K562 (cell line): Measurements from ENCODE around the gene ENTREP3. TPM values are rescaled to one million over a fixed set of nuclear protein-coding genes. Genes with fewer than 3 reads are reported as not detected.

Experiments
- ATAC-seq: fragments of 200-7000 bp; cut with Tn5 transposase; 3 replicates; pipeline ENCODE4 v1.9.1; 2020; ENCODE audit warnings: moderate library complexity
- BruUV-seq: library from RNA; stranded (reverse); fragments of 400-500 nt; replicated peaks from 2 replicates; lab custom pipeline; 2021; lab: Mats Ljungman, UMichigan
- CTCF ChIA-PET: fragments of 300-600 bp; formaldehyde crosslinking; extraction: SDS; loops from one replicate; lab custom pipeline; 2021; ENCODE audit warnings: low intra/inter-chr PET ratio; lab: Yijun Ruan, JAX
- POLR2A ChIA-PET: fragments of 300-600, 350-650 bp; sonication (Branson Sonifier 250); formaldehyde crosslinking; extraction: SDS; loops from one replicate; lab custom pipeline; 2021; ENCODE audit warnings: antibody characterized with exemption, inconsistent platforms; lab: Yijun Ruan, JAX
- DNase-seq, 4 experiments: peaks; one replicate each; pipeline versions ENCODE4 v3.0.0 to v3.0.0-alpha.2; 2011 to 2018; ENCODE audit warnings: low spot score in 3 of 4, mixed read lengths in 3 of 4; ENCODE audit errors: extremely low read depth in 1 of 4
- FAIRE-seq: peaks from 2 replicates; lab custom pipeline; 2011; peaks lifted over from hg19 to GRCh38; lab: Jason Lieb, UNC
- H2AFZ ChIP-seq: 2 replicates; pipeline ENCODE4 v1.6.0; 2011; ENCODE audit warnings: low read depth, low read length, control low read depth, inconsistent platforms
- H3K27ac ChIP-seq: fragments of 200-600 bp; 3 replicates; pipeline ENCODE4 v1.8.0; 2011; ENCODE audit warnings: low read depth, mild to moderate bottlenecking, control low read depth, inconsistent platforms, low read length, moderate library complexity, mixed read lengths; ENCODE audit errors: extremely low read depth
- H3K27me3 ChIP-seq, 2 experiments: fragments of 300-600 bp in 1 of 2; 2 replicates in 1 of 2; 3 replicates in 1 of 2; pipeline versions ENCODE4 v1.6.0 to v1.8.0; 2011; ENCODE audit warnings: inconsistent platforms in 2 of 2, low read length in 2 of 2, mild to moderate bottlenecking in 1 of 2, mixed read lengths in 1 of 2, moderate library complexity in 1 of 2; ENCODE audit not compliant: control insufficient read depth in 2 of 2, insufficient read depth in 2 of 2
- H3K36me3 ChIP-seq: fragments of 300-600 bp; 3 replicates; pipeline ENCODE4 v1.8.0; 2011; ENCODE audit warnings: mild to moderate bottlenecking, low read length, inconsistent platforms; ENCODE audit not compliant: control insufficient read depth, insufficient read depth
- H3K4me1 ChIP-seq, 2 experiments: fragments of 200-600 bp in 1 of 2; replicated peaks in 1 of 2; 2 replicates in 1 of 2; 3 replicates in 1 of 2; pipeline versions ENCODE4 v1.5.1 to v1.8.0; 2011; ENCODE audit warnings: inconsistent platforms in 2 of 2, low read length in 2 of 2, mild to moderate bottlenecking in 1 of 2, mixed read lengths in 1 of 2, moderate library complexity in 1 of 2; ENCODE audit not compliant: control insufficient read depth in 2 of 2, insufficient read depth in 2 of 2
- H3K4me2 ChIP-seq: 2 replicates; pipeline ENCODE4 v1.6.1; 2011; ENCODE audit warnings: low read length, control low read depth, inconsistent platforms, mixed read lengths; ENCODE audit not compliant: insufficient read depth
- H3K4me3 ChIP-seq: fragments of 200-600 bp; sonication (generic), shearing (Covaris generic); 2 replicates; pipeline ENCODE4 v1.5.1; 2016; ENCODE audit warnings: control low read depth, inconsistent platforms
- H3K79me2 ChIP-seq: fragments of 200-600 bp; 3 replicates; pipeline ENCODE4 v1.8.0; 2011; ENCODE audit warnings: low read length, inconsistent platforms; ENCODE audit not compliant: control insufficient read depth, insufficient read depth
- H3K9ac ChIP-seq, 2 experiments: 2 replicates each; pipeline versions ENCODE4 v1.6.0 to v1.6.1; 2011; ENCODE audit warnings: low read depth in 2 of 2, low read length in 2 of 2, control low read depth in 1 of 2, inconsistent platforms in 1 of 2, mild to moderate bottlenecking in 1 of 2, mixed read lengths in 1 of 2; ENCODE audit not compliant: insufficient read depth in 1 of 2
- H3K9me1 ChIP-seq: one replicate; pipeline ENCODE4 v1.6.0; 2011; ENCODE audit warnings: inconsistent platforms, mild to moderate bottlenecking, low read length, moderate library complexity; ENCODE audit not compliant: control insufficient read depth, insufficient read depth
- H3K9me3 ChIP-seq: replicated peaks from 2 replicates; pipeline ENCODE4 v1.5.1; 2011; ENCODE audit warnings: low read depth, low read length, inconsistent platforms; ENCODE audit not compliant: control insufficient read depth, insufficient read depth
- H4K20me1 ChIP-seq: replicated peaks from 2 replicates; pipeline ENCODE4 v1.6.1; 2011; ENCODE audit warnings: low read length, inconsistent platforms, mixed read lengths; ENCODE audit not compliant: control insufficient read depth, insufficient read depth
- FOXJ2 ChIP-seq: fragments of 200-800 bp; sonication (Bioruptor generic); IDR thresholded peaks from 2 replicates; pipeline ENCODE4 v1.6.1; 2016; ENCODE audit warnings: missing genetic modification characterization, missing compliant biosample characterization
- GATAD2A ChIP-seq: fragments of 450-650 bp; IDR thresholded peaks from 2 replicates; pipeline ENCODE4 v1.6.1; 2017
- KDM1A ChIP-seq, 2 experiments: fragments of 450-650 bp; IDR thresholded peaks; 2 replicates each; pipeline ENCODE4 v1.6.1; 2016; ENCODE audit warnings: mild to moderate bottlenecking in 2 of 2
- MTA1 ChIP-seq: fragments of 450-650 bp; IDR thresholded peaks from 2 replicates; pipeline ENCODE4 v1.6.1; 2017; ENCODE audit warnings: borderline replicate concordance
- PHF20 ChIP-seq: fragments of 450-650 bp; IDR thresholded peaks from 2 replicates; pipeline ENCODE4 v1.6.1; 2018; ENCODE audit not compliant: partially characterized antibody
- REST ChIP-seq, 2 experiments: fragments of 450-650 bp; formaldehyde crosslinking in 1 of 2; IDR thresholded peaks; 2 replicates each; pipeline versions ENCODE4 v1.4.0 to v1.6.1; 2014 to 2020; ENCODE audit warnings: mild to moderate bottlenecking in 2 of 2, borderline replicate concordance in 1 of 2, low read depth in 1 of 2
- RFX1 ChIP-seq: fragments of 450-650 bp; IDR thresholded peaks from 2 replicates; pipeline ENCODE4 v1.6.1; 2016; ENCODE audit warnings: mild to moderate bottlenecking, moderate library complexity
- RNF2 ChIP-seq: sonication (generic); IDR thresholded peaks from 2 replicates; pipeline ENCODE4 v1.6.1; 2016
- SAFB2 ChIP-seq: fragments of 200-400 bp; formaldehyde crosslinking; IDR thresholded peaks from 2 replicates; pipeline ENCODE4 v1.6.1; 2018; ENCODE audit warnings: borderline replicate concordance, low read length, low read depth, moderate library complexity; ENCODE audit not compliant: severe bottlenecking
- SMARCA5 ChIP-seq: fragments of 450-650 bp; IDR thresholded peaks from 2 replicates; pipeline ENCODE4 v1.6.1; 2016
- TCF7 ChIP-seq: sonication (generic); IDR thresholded peaks from 2 replicates; pipeline ENCODE4 v1.6.1; 2016; ENCODE audit warnings: antibody characterized with exemption, borderline replicate concordance
- ZNF121 ChIP-seq: sonication (generic); formaldehyde crosslinking; conservative IDR thresholded peaks from 2 replicates; pipeline ENCODE4 v1.8.0; 2022; ENCODE audit warnings: missing genetic modification reagents
- WGBS: fragments of 100-300 bp; shearing (Covaris generic); methylation state at CpG from one replicate; pipeline ENCODE4 v1.1.6; 2016; ENCODE audit warnings: low coverage, mixed read lengths; ENCODE audit not compliant: insufficient coverage; ENCODE audit errors: missing lambda C conversion rate; 5-methylcytosine and 5-hydroxymethylcytosine counted together
- in situ Hi-C: fragments of 300-500 bp; cut with MboI; formaldehyde crosslinking; loops from 4 replicates; pipeline ENCODE4 v1.15.0; 2018; ENCODE audit warnings: inconsistent platforms, mixed read lengths
- intact Hi-C: fragments of 100-400 bp; cut with micrococcal nuclease; formaldehyde crosslinking; loops from 2 replicates; pipeline ENCODE4 v1.14.2; 2022
- polyA plus RNA-seq, 8 experiments: library from polyadenylated mRNA; depleted of rRNA in 4 of 8; stranded (reverse) in 5 of 8; unstranded in 3 of 8; fragments of >200 nt; fragmentation: Nextera tagmentation in 2 of 8; fragmentation: Illumina TruSeq in 1 of 8; extraction: Ambion mirVana in 2 of 8; extraction: Trizol in 1 of 8; gene quantifications; 2 replicates each; pipeline versions ENCODE4 v1.2.1 to v1.2.3, GENCODE V29; 2011 to 2014; ENCODE audit warnings: inconsistent platforms in 1 of 8, missing spikeins in 1 of 8
- total RNA-seq, 7 experiments: library from RNA; depleted of rRNA in 6 of 7; stranded (reverse); fragments of >200 nt in 6 of 7; fragmentation: Illumina TruSeq in 2 of 7; extraction: Trizol in 2 of 7; gene quantifications; 2 replicates each; pipeline versions ENCODE4 v1.2.1 to v1.2.3, GENCODE V29; 2011 to 2021; ENCODE audit warnings: low replicate concordance in 1 of 7
- TF ChIP-seq, protein P1 (sequence below): sonication (generic); formaldehyde crosslinking; IDR thresholded peaks from 2 replicates; pipeline ENCODE4 v1.8.1; 2023; ENCODE audit warnings: mild to moderate bottlenecking, missing genetic modification reagents

ENTREP3 gene
- total and polyA plus RNA-seq, 9 of the 15 experiments (the other 6 are each of a cell fraction or from before 2014, with no cell fraction given), result 1.9 to 41.8 (median 5.9) TPM

- Histone ChIP-seq H3K9me1 (no peaks in the 10 kb centered on the region), H2AFZ (peak overlapping the region; percentile 80), H3K4me1 (peaks cover 17 to 19% of the 10 kb centered on the region in 2 experiments), H3K27me3 (no peaks in the 10 kb centered on the region), H3K4me3 (no peak overlapping the region), H3K79me2 (peaks cover 14% of the 10 kb centered on the region; the same call in 2 of the 3 replicates), H3K4me2 (peak overlapping the region; percentile 26), H4K20me1 (no peaks in the 10 kb centered on the region), H3K9ac (peak overlapping the region in 1 of 2 experiments; percentile 1; a peak in 1 of 4 replicates), H3K9me3 (no peaks in the 10 kb centered on the region), H3K27ac (no peak overlapping the region; the same call in 2 of the 3 replicates), H3K36me3 (peaks cover 4% of the 10 kb centered on the region; the same call in 1 of the 3 replicates)
- no peak for ATAC-seq
- intact Hi-C loops, result no loop called here
- ChIA-PET POLR2A (interaction anchor here (0.6 to 0.7 kb wide), 2 partner anchors 78 to 592 kb away, joined by 4 read pairs; no protein-coding TSS in a partner anchor), CTCF (interaction anchor here (0.6 kb wide), 1 partner anchor 37 kb away, joined by 4 read pairs; no protein-coding TSS in a partner anchor)
- 33% methylated on average over 4 of the region's 4 CpGs for WGBS
- in situ Hi-C loops, result no loop called here
- BruUV-seq, result no TSS peak
- DNase-seq, result peak in 2 of 4 experiments; percentile 11 to 24
- FAIRE-seq, result no peak
- peak; percentile 32; the same call in 1 of the 2 replicates for TF ChIP-seq SMARCA5
- TF ChIP-seq MTA1, result no peak
- TF ChIP-seq SAFB2, result no peak
- no peak for TF ChIP-seq RFX1
- 0 out of 2 replicates have a peak, but pooled peaks have one; percentile 43 for TF ChIP-seq TCF7
- TF ChIP-seq KDM1A (IDR thresholded peaks at IDR 0.05), result peak; percentile 71 to 83
- TF ChIP-seq PHF20, result no peak
- no peak for TF ChIP-seq RNF2
- TF ChIP-seq GATAD2A, result no peak
- no peak for TF ChIP-seq FOXJ2 (tag)
- TF ChIP-seq REST (IDR thresholded peaks at IDR 0.05; ENCODE audit: borderline replicate concordance), result 0 out of 2 replicates have a peak, but pooled peaks have one; percentile 26
- TF ChIP-seq REST (CRISPR knock-in tag; IDR thresholded peaks at IDR 0.05; ENCODE audit: low read depth), result no peak
- TF ChIP-seq, protein P1, sequence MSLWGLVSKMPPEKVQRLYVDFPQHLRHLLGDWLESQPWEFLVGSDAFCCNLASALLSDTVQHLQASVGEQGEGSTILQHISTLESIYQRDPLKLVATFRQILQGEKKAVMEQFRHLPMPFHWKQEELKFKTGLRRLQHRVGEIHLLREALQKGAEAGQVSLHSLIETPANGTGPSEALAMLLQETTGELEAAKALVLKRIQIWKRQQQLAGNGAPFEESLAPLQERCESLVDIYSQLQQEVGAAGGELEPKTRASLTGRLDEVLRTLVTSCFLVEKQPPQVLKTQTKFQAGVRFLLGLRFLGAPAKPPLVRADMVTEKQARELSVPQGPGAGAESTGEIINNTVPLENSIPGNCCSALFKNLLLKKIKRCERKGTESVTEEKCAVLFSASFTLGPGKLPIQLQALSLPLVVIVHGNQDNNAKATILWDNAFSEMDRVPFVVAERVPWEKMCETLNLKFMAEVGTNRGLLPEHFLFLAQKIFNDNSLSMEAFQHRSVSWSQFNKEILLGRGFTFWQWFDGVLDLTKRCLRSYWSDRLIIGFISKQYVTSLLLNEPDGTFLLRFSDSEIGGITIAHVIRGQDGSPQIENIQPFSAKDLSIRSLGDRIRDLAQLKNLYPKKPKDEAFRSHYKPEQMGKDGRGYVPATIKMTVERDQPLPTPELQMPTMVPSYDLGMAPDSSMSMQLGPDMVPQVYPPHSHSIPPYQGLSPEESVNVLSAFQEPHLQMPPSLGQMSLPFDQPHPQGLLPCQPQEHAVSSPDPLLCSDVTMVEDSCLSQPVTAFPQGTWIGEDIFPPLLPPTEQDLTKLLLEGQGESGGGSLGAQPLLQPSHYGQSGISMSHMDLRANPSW (CRISPR knock-in tag), result no peak
- TF ChIP-seq ZNF121, result peak; percentile 48; the same call in 1 of the 2 replicates
Observed at GRCh38 chr1:155241841-155242264, 13.4 kb downstream of the ENTREP3 start.
